ENCODE results near the gene EXD3.

EXD3 gene

DNA sequence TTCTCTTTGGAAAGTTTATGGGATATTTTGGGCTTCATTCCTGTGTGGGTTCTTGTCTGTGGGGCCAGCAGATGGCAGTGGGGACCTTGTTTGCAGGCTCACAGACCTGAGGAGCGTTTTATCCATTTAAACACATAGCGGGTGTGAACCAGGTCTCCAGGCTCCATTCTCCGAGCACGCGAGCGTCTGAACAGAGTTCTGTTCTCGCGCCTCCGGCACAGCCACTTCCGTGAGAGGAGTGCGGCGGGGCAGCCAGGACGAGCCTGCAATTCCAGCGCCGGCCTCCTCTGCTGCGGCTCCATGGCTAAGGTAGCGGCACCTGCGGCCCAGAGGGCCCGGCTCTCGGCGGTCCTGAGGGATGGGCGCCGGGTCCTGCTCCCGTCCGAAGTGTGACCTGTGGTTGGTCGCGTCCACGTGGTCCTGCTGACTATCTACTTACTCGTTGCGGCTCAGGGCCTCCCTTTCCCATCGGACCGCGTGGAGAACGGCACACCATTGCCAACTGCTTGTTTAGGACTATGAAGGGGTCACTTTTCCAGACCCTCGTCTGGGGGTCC lies 128.2 kb downstream of the EXD3 start:
- no peak for DNase-seq (ENCODE audit: low spot score)

- DNase-seq (ENCODE audit: low spot score): no peak
Measured at GRCh38 chr9:137294091-137294680, 128.8 kb downstream of the EXD3 start.

- no peak for DNase-seq (ENCODE audit: low spot score)
Measured at GRCh38 chr9:137293482-137294090, 129.4 kb downstream of the EXD3 start.

- no peak for DNase-seq (ENCODE audit: low spot score)
Measured at GRCh38 chr9:137293094-137293481, 129.9 kb downstream of the EXD3 start.

DNA sequence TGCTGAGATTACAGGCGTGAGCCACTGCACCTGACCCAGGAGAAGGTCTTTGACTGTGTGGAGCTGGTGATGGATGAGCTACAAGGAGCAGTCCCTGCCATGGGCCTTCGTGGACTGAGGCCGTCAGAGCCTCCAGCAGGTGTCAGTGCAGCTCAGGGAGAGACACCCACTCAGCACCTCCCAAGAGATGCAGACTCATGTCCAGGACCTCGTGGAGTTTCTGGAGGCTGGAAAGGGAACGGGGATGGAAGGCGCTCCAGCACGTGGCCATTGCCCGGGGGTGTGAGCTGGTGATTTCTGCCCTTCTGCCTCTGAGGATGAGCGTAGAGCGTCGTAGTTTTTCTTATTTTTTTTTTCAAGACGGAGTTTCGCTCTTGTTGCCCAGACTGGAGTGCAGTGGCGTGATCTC lies 136.0 kb downstream of the EXD3 start:
- no peak for DNase-seq (ENCODE audit: low spot score)

GRCh38 chr9:137281345-137282116 lies 141.4 kb downstream of the EXD3 start:
- DNase-seq (ENCODE audit: low spot score): no peak

DNA sequence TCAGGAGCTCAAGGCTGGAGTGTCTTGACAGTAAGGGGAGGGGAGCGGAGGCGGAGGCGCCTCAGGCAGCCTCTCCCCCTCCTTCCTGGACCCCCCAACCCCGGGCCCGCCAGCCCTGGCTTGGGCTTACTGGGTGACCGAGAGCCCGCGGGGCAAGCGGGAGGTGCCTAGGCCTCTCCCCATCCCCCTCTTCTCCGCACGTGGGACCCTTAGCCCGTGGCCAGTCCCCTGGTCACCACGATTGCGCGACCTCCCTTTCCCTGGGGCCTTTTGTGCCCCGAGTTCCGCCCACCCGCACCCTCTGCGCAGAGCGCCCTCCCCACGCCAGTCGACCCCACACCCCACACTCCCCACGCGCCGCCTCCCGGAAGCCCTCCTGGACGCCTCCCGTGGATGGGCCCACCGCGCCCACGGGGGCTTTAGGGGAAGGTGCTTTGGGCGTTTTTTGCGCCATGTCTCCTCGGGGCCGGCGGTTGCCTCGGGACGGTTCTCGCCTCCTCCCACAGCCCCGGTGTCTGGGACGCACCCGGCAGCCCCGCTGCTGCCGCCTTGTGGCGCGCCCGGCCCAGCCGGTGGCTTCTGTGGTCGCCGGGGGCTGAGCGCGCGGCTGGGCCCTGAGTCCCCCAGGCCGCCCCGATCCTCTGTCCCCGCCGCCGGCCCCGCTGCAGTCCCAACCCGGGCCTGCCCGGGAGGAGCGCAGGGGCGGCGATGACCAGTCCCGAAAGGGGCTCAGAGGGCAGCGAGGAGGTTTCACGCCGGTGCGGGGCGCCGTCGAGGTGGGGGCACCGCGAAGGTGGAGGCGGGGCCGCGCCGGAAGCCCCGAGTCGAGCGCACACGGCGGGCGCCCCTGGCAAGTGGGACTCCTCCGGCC lies 142.3 kb downstream of the EXD3 start:
- DNase-seq (ENCODE audit: low spot score): no peak

- no peak for DNase-seq (ENCODE audit: low spot score)
Measured at GRCh38 chr9:137279741-137280473, 143.1 kb downstream of the EXD3 start.

- no peak for DNase-seq (ENCODE audit: low spot score)
Measured at GRCh38 chr9:137278721-137279711, 143.9 kb downstream of the EXD3 start.

DNA sequence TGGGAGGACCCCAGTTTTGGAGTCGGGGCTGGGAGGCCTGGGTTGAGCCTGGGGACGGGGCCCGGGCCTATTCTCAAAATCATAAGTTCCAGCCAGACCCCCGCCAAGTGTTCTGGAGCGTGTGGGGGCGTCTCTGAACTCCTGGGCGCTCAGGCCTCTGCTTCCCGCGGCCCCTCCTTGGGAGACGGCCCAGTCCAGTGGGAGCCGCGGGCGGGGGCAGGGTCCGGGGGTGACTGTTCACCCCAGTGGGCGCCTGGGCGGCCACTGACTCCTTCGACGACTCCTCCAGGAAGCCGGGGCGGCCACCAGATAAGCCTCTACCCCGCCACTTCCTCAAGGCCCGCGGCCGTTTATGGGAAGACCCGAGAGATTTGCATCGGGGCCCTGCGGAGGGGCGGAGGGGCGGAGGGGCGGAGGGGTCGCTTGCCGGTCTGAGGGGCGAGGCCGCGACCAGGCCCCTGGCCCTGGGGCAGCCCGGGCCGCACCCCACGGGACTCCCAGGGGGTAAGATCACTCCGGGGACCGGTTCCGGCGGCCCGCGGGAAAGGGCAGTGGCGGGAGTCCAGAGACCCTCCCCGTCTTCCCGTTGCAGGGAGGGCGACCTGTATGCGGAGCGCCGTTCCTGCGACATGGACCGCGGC lies 144.8 kb downstream of the EXD3 start:
- DNase-seq (ENCODE audit: low spot score): no peak

DNA sequence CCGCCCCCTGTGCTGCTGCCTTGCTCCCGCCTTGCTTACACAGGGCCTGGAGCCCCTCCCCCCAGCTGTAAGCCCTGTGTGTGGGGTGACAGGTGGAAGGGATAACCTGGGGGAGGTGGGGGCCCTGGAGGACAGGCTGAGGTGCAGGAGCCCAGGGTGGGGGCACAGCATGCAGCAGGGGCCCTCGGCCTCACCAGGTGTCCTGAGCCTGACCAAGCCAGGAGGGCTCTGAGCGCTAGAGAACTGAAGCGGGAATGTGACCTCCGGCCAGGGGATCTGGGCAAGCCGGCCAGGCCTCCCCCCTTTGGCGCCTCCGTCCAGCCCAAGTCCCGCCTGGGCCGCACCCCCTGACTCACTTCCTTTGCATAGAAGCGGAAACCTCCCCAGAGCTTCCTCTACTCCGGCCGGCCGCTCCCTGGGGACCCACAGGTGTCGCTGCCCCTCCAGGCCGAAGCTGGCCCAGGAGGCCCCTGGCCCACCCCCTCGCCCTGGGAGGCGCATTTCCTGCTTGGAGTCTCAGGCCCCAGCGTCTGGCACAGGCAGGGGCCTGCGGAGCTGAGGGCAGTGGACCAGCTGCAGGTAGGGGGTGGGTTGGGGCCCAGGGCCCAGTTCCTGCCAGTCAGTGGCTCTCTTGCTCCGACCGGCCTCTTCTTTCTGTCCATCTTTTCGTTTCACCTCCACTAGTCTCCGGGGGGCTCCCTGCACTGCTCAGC lies 145.5 kb downstream of the EXD3 start, which contains the start of gene TOR4A:
TSS of gene TOR4A (plus strand) at position 398 of the 713 bp plus-strand sequence. CDS start 964 bp downstream, outside the sequence.
- no peak for DNase-seq (ENCODE audit: low spot score)

DNA sequence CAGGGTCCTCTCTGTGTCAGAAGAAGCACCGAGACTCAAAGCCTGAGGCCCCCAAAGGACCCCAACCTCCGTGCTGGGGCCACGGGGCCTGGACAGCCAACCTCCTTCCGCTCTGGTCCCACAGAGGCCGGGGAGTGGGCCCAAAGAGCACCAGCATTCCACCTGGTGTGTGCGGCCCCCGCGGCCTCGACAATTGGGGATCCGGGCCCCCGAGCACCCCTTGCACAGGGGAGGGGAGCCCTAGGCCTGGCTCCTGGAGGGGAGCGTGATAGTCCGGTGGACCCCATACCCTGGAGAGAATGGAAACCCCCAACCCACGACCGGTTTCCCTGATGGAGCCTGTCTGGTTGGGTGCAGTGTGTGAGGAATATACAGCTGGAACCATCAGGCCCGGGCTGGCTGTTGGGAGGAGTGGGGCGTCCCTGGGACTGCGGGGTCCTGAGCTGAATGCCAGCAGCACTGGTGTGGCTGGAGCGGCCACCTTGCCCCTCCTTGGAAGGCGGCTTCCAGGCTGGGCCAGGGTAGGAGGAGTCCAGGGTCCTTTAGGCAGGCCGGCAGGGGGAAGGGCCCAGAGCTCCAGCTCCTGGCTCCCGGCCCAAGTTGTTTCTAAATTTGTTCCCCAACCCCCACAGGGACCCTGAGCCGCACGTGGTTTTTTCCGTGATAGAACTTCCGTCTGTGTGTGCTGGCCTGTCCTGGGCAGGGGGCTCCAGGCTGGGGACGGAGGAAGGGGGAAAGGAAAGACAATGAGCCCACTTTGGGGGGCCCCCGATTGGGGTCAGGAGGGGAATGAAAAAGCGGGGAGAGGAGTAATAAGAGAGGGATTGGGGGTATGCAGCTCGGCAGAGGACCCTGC lies 146.3 kb downstream of the EXD3 start:
- DNase-seq (ENCODE audit: low spot score): no peak

DNA sequence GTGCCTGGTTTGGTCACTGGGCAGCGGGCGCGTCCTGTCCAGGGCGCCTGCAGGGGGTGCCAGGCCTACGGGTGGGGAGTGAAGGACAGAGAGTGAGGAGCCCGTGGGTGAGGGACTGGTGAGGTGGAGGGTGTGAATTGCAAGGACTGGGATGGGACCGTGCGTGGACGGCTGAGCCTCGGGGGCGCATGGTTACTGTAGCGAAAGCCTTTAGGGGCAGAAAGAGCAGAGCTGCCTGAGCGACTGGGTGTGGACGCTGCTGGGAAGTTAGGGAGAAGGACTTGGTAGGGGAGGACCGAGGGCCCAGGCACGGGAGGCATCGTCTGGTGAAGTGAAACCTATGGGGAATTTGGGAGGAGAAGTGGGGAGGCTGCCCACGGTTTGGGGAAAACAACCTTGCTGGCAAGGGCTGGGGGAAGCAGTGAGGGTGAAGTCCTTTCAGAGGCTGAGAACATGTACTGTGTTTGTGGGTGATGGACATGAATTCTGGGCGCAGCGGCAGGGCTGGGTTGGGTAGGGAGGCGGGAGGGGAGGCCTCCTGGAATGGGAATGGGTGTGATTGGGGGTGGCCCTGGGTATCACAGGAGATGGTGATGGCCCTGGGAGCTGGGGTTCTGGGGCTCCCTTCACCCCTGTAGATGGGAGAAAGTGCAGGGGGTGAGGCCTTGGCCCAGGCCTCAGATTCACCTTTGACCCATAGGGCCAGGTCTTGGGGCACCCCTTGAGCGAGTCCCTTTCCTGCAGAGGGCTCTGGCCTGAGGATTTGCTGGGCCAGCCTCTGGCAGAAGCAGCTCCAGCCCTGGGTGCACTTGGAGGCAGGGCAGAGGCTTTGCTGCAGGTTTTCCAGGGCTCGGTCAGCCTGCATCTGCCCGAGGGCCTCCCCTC lies 147.1 kb downstream of the EXD3 start:
- DNase-seq (ENCODE audit: low spot score): no peak

DNA sequence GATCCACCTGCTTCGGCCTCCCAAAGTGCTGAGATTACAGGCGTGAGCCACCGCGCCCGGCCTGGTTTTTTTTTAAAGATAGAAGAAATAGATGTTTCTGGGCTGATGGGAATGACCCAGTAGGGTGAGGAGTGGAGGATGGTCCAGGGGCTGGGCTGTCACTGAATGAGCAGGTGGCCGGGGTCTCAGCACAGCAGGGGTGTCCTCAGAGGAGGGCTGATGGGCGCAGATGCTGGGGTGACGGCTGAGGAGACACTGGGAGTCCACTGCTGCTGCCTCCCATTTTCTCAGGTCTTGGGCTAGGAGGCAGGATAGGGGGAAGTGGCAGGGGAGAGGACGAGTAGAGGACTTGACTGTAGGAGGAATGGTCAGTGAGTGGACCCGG lies 147.8 kb downstream of the EXD3 start:
- DNase-seq (ENCODE audit: low spot score): no peak

GRCh38 chr9:137273611-137274320 lies 149.2 kb downstream of the EXD3 start:
- no peak for DNase-seq (ENCODE audit: low spot score)

DNA sequence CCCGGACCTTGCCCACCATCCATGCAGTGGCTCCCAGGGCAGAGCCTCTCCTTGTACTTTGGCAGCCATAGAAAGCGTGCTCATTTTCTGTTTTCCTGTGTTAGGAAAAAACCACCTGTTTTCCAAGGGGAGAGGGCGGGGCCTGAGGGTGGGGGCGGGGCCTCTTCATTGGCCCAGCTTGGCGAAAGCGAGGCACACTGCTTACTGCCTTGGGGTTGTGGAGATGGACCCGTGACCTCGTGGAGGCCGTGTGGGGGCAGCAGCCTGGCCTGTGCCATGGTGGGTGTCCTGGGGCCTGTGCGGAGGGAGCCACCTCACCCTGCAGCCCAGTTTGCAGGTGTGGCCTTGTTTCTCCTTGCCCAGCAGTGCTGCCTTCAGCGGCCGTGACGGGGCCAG lies 149.9 kb downstream of the EXD3 start:
- DNase-seq (ENCODE audit: low spot score): no peak
